Keratinocyte (primary cell): ENCODE results near the gene MVB12B.

Source experiments
- EZH2 ChIP-seq: IDR thresholded peaks from one replicate; pipeline ENCODE4 v1.6.1; 2012; ENCODE audit warnings: inconsistent platforms, mild to moderate bottlenecking, low read length, moderate library complexity
- TF ChIP-seq, protein P1 (sequence below), 3 experiments: IDR thresholded peaks in 1 of 3; conservative IDR thresholded peaks in 1 of 3; optimal IDR thresholded peaks in 1 of 3; 2 replicates in 2 of 3; 3 replicates in 1 of 3; pipeline versions ENCODE3 to v1.5.1; 2011; ENCODE audit warnings: low read length in 3 of 3, mild to moderate bottlenecking in 3 of 3, moderate library complexity in 2 of 3, control low read depth in 1 of 3, inconsistent platforms in 1 of 3; ENCODE audit not compliant: insufficient read depth in 2 of 3; ENCODE audit errors: extremely low read depth in 1 of 3

DNA sequence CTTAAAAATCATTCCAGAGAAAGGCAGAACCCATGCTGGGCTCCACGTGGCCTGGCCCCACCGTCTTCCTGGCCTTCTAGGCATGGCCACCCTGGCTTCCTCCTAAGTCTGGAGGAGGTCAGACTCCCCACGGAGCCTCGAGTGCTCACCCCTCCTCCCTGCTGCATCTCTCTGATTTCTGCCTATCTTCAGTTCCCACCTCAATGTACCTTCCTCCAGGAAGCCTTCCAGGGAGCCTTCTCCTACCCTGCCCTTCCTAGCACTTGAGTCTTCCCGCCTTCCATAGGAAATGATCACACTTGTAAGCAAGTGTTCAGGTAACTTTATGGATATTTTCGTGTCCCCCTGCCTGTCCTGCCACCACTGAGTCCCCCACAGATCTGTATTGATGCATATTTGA lies 92.0 kb downstream of the MVB12B start:
- TF ChIP-seq, protein P1, sequence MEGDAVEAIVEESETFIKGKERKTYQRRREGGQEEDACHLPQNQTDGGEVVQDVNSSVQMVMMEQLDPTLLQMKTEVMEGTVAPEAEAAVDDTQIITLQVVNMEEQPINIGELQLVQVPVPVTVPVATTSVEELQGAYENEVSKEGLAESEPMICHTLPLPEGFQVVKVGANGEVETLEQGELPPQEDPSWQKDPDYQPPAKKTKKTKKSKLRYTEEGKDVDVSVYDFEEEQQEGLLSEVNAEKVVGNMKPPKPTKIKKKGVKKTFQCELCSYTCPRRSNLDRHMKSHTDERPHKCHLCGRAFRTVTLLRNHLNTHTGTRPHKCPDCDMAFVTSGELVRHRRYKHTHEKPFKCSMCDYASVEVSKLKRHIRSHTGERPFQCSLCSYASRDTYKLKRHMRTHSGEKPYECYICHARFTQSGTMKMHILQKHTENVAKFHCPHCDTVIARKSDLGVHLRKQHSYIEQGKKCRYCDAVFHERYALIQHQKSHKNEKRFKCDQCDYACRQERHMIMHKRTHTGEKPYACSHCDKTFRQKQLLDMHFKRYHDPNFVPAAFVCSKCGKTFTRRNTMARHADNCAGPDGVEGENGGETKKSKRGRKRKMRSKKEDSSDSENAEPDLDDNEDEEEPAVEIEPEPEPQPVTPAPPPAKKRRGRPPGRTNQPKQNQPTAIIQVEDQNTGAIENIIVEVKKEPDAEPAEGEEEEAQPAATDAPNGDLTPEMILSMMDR (optimal IDR thresholded peaks at IDR 0.05 in 1 of 3, IDR thresholded peaks at IDR 0.05 in 1 of 3, conservative IDR thresholded peaks at IDR 0.05 in 1 of 3; ENCODE audit: extremely low read depth in 1 of 3, insufficient read depth in 2 of 3, low read length in 3 of 3) = no peak
- TF ChIP-seq EZH2 = no peak
